NCI-H82 treated with DMSO at 0.1 percent for 48 hours (cell line): ENCODE data around the gene SSBP2.
"Not testable (repeated sequence)": the region's sequence is repeated elsewhere in the genome, so short reads cannot be mapped to it uniquely, and the experiment has no call there.

Experiments
- DNase-seq: peaks from one replicate; lab custom pipeline; 2025; ENCODE audit not compliant: unreplicated experiment; lab: John Stamatoyannopoulos, UW

The SSBP2 gene

DNA sequence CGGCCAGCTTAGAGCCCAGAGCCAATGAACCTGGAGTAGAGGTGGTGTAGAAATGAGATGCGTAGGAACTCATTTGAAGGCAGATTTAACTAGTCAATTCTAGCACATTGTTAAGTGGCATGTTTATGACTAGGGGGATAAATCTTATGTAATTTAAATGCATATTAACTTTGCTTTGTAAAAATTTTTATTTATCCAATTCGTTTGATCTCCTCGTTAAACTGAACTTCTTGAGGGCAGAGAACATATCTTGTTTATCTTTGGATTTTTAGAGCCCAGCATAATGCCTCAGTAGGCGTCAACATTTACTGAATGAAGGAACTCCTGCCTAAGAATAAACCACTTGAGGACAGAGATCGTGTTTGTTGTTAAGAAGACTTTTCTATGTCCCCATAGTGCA is 315.9 kb downstream of the SSBP2 start:
- DNase-seq = no peak

- DNase-seq = no peak
These were observed 320.9 kb downstream of the SSBP2 start for GRCh38 chr5:81429985-81430384.

- no peak for DNase-seq
These were observed 321.5 kb downstream of the SSBP2 start for GRCh38 chr5:81429363-81429762.

- DNase-seq = no peak
These were observed 322.0 kb downstream of the SSBP2 start for GRCh38 chr5:81428861-81429260.

- DNase-seq = no peak
These were observed 322.5 kb downstream of the SSBP2 start for GRCh38 chr5:81428446-81428845.

GRCh38 chr5:81427566-81427965 is 323.3 kb downstream of the SSBP2 start:
- no peak for DNase-seq

DNA sequence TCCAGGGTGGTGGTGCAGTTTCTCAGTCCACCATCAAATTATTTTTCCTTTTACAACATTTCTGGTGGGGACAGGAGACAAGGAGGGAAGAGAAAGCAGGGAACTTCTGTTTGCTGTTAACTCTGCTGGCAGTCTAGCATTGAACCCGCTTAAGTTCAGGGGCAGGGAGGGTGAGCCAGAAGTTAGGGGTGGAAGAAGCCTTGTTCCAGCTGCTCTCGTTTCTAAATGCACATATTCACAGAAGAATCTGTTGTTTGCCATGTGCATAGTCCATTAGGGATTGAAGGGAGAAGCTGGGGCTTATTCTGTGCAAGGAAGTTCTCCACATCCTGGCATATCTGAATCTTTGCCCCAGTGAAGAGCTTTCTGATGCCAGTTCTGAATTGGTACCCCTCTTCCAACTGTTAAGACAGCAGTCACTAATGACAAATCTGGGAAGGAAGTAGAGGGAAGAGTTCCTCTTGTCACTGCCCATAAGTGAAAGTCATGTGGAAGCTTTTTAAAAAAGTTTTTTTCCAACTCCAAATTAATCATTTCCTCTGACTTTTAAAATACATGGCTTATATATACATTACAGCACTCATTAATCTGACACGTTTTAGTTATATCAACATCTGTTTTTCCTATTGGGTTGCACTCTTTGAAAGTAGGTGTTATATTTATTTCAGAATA is 324.4 kb downstream of the SSBP2 start:
- DNase-seq = no peak

GRCh38 chr5:81425569-81425968 is 325.3 kb downstream of the SSBP2 start:
- DNase-seq = peak; percentile 37

DNA sequence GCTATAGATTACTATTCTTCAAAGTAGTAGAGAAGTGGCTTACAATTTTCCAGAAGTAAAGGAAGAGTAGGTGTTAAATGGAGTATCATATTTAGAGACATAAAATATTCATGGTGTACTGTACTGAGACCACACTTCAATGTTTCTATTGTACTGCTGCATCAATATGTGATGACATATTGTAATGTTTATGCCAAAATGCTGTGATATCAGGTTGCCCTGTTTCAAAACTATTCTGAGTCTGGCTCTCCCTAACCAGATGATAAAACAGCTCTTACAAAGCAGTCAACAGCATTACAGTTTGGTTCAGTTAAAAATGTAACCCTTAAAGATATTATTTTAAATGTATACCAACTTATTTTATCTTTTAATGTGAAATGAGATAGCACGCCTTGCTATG is 326.2 kb downstream of the SSBP2 start:
- no peak for DNase-seq

DNA sequence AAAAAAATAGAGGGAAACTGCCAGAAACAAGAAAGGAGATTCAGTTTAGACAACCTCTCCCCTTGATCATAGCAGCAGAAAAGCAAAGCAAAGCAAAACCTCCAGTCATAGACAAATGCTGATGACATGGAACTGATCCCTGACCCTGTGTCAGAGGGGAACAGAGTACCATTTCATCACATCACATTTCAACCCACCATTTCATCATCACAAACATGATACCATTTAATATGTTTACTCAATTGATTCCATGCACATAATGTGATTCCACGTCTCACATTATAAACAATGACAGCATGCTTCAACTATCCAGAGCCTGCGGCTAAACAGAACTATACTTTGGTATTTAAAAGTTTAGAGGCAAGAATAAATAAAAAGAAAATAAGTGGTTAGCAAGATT is 328.2 kb downstream of the SSBP2 start:
- no peak for DNase-seq

GRCh38 chr5:81420039-81420667 is 330.7 kb downstream of the SSBP2 start:
- no peak for DNase-seq

- DNase-seq = no peak
These were observed 332.3 kb downstream of the SSBP2 start for GRCh38 chr5:81418606-81419005.

DNA sequence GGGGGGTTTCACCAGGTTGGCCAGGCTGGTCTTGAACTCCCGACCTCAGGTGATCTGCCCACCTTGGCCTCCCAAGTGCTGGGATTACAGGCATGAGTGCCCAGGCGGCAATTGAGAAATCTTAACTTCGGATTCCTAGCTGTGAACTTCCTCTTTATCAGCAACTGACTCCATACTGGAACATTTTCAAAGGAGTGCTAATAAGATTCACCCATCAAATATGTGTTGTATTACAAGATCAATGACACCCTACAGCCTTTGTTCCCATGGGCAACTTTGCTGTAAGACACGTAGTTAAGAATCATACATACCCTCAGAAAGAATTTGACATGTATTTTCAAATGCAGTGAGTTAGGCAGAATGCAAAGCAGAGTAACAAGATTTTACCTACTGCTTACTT is 333.8 kb downstream of the SSBP2 start:
- no peak for DNase-seq

- DNase-seq = no peak
These were observed 341.0 kb downstream of the SSBP2 start for GRCh38 chr5:81409896-81410295.

DNA sequence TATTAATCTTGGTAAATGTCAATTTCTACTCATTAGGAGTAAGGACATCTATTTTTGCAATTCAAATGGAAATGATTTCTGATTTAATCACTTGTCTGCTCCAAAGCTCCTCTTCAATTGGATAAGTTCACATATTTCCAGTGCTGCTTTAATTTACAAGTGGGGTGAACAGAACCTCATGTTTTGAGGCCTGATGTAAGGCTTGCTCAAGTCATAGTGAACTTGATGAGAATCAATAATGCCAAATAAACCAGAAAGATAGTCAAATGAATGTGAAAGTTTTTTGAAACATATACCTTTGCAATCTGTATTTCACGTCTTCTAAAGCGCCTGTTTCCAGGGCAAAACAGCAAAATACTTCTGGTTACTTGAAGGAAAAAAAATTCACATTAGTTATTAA is 341.5 kb downstream of the SSBP2 start:
- DNase-seq = no peak

DNA sequence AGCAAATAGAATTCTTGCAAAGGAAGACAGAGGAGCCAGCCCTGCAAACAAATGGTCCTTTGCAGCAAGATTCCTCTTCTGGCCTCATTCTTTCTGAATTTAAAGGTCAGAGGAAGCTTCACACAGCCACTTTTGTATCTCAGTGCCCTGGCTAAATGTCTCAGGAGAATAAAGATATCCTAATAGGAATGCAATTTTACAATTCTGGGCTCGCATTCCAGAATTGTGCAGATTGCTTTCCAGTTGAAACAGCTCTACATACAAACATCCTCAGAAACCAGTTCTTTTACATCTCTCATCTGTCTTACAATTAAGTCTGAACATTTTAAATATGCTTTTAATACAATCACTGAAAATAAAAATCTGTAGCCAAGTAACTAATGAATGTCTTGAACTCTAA is 342.4 kb downstream of the SSBP2 start:
- no peak for DNase-seq

DNA sequence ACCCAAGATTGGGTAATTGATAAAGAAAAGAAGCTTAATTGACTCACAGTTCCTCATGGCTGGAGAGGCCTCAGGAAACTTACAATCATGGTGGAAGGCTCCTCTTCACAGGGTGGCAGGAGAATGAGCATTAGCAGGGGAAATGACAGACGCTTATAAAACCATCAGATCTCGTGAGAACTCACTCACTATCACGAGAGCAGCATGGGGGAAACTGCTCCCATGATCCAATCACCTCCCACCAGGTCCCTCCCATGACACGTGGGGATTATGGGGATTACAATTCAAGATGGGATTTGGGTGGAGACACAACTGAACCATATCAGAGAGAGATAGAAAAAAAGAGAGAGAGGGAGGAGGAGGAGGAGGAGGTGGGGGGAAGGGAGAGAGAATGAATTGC is 343.1 kb downstream of the SSBP2 start:
- not testable (repeated sequence) for DNase-seq

DNA sequence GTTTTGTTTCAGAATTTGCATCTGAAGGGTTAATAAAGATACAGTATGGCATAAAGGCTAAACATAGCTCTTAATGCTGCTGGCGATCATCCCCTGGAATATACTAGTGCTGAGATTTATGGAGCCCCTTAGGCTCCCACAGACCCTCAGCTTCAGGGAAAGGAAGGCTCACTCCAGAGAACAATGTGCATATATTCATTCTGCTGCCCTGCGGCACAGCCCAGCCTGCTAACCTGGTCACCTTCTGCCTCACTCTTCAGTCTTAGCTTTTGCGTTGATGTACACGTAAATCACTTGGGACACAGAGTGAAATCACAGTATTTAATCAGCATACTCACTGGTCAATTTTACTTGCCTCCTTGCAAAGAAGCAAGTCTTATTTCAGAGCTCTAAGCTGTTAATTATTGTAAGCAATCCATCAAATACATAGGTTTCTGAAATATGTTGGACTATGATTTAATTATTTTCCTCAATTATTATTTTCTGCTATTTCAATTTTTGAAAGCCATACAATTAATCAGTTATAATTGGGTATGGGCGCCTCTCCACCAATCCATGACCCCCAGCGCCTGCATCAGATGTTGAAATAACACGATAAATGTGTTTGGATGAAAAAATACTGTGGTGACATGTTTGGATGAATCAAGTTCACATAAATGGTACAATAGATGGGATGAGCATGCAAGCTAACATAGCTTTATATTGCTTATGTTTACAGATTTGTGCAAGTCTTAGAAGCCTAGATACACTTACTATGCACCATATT is 345.6 kb downstream of the SSBP2 start:
- no peak for DNase-seq

DNA sequence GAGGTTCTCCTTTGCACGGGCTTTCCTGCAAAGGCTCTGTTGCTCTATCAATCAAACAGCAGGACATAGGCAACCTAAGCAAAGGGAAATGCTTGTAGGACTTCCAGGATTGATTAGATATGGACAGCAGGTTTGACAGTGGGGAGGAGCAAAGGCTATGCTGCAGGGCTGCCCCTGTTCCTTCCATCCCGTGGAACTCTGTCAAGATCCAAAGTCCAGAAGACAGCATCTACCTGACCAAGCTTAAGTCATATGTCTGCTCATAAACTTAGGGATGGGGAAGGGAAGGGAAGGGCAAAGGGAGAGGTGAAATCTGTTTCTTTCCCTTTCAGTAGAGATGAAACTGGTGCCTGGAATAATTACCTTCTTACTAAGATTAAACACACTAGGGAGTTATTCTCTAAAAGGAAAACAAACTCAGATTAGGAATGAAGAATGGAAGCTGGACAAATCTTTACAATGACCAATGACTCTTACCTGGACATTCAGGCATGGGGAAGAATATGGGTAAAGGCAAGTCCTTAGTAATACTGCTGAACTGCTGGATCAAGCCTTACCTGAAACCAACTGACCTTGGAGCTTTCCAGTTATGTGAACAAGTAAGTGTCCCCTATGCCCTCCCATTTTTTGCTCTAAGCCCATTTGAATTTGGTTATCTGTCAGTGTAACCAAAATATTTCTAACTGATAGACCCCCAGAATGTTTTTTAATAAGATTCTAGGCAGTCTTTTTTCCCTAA is 348.5 kb downstream of the SSBP2 start:
- DNase-seq = no peak

DNA sequence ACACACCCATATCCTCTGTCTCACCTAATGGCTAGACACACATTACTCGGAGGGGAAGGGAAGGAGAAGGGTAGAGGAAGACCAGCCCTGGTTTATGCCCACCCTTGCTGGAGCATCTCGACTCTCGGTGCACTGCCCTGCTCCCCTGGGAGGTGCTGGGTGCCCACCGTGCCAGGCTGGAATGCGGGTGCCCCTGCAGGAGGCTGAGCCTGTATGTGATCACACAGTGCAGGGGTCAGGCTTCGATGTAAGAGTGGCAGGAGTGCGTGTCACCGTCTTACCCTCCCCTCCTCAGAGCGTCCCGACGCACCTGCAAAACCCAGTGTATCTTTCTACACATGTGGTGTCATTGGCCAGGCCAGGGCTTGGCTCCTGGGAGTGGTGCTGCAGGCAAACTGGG is 349.6 kb downstream of the SSBP2 start:
- no peak for DNase-seq

DNA sequence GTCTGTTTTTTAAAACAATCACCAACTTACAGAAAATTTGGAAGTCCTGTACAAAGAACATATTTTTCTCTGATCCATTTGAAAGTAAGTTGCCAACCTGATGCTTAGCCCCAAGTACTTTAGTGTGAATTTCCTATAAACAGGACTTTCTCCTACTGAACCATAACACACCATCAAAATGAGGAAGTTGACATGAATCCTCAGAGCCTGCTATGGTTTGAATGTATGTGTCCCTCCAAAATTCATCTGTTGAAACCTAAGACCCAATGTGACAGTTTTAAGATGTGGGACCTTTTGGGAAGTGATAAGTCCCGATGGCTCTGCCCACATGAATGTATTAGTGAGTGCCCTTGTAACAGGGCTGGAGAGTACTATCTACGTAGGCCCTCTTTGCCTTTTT is 350.5 kb downstream of the SSBP2 start:
- no peak for DNase-seq

GRCh38 chr5:81398741-81399140 is 352.2 kb downstream of the SSBP2 start:
- DNase-seq = no peak
